ENCODE data around the gene SFMBT1.

SFMBT1 gene

DNA sequence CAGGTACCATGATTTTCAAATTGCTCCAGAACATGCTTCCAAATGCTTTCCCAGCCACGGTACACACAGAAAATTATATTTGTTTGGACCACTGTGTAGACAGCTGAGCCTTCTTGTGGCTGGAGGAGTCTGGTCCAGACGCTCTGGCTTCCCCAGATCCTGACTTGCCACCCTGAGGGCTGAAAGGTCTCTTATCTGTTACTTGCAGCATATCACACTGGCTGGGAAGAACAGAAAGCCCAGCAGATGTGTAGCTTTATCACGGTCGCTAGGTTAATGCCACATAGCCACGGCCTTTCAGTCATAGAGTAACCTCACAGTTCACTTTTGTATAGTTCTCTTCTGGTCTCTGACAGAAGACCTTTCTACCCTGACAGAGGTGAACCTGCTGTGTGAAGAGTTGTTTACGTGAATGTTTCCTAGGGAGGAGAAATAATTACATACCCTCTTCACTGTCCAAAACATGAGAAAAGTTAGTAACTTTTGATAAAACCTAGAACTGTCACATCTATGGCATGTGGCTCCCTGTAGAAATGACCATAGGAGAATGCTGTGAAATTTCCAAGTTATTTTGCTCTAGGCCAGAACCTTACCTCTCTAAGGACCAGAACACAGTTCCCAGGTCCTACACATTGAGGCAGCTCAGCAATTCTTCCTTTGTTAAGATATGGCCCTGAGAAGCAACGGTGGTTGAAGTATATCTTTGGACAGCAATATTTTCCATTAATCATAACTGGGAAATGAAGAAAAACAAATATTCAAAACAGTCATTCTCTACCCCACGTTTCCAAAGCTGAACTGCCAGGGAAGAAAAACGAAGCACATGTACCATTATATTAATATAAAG lies 132.8 kb downstream of the SFMBT1 start:
- no peak for TF ChIP-seq CTCF (IDR thresholded peaks at IDR 0.05; ENCODE audit: low read depth, low read length)
- Histone ChIP-seq H3K9me3 (no peaks in the 10 kb centered on the region), H3K27me3 (no peaks in the 10 kb centered on the region), H3K4me3 (ENCODE audit: low read depth, low read length) (no peak overlapping the region), H3K4me1 (no peaks in the 10 kb centered on the region), H3K36me3 (no peaks in the 10 kb centered on the region)
- DNase-seq, result peak; percentile 68

- TF ChIP-seq CTCF (IDR thresholded peaks at IDR 0.05; ENCODE audit: low read depth, low read length), result no peak
- Histone ChIP-seq H3K4me1 (no peaks in the 10 kb centered on the region), H3K4me3 (ENCODE audit: low read depth, low read length) (no peak overlapping the region), H3K27me3 (no peaks in the 10 kb centered on the region), H3K36me3 (no peaks in the 10 kb centered on the region), H3K9me3 (no peaks in the 10 kb centered on the region)
- no peak for DNase-seq
These were observed 135.1 kb downstream of the SFMBT1 start for GRCh38 chr3:52910823-52911222.

DNA sequence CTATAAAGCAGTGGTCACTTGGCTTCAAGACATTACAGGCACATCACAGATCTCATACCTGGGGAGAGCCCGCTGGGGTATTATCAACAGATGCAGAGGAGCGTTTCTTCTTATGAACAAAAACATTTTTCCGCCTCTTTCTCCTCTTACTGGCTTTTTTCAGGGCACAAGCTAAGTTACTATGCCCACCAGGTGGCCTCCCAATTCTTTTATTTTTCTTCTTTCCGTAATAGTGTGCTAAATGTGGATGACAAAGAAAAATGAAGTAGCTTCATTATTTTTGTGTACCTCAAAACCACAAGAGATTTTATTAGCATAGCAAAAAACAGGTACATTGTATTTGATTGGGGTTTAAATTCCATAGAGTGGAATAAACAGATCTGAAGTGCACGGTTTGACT lies 138.4 kb downstream of the SFMBT1 start:
- H3K9me3 ChIP-seq, result no peaks in the 10 kb centered on the region
- H3K4me1 ChIP-seq, result no peaks in the 10 kb centered on the region
- no peak for DNase-seq
- no peaks in the 10 kb centered on the region for H3K27me3 ChIP-seq
- no peaks in the 10 kb centered on the region for H3K36me3 ChIP-seq
- no peak for TF ChIP-seq CTCF (IDR thresholded peaks at IDR 0.05; ENCODE audit: low read depth, low read length)
- H3K4me3 ChIP-seq (ENCODE audit: low read depth, low read length), result no peak overlapping the region

DNA sequence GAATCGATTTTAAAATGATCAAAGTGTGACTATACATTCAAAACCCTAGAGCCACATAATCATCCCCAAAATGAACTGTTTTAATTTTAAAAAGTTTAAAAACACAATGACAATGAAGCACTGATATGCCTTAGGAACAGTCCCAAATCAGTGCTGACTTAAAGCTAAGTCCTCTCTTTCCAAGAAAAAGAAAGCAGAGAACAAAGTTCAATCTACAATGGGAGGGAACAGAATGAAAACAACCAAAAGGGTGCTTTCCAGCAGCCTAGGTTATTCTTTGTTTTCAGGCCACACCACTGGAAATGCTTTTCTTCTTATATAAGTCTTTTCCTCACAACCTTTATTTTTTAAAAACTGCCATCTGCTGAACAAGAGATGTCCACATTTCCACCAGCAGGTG lies 141.3 kb downstream of the SFMBT1 start:
- Histone ChIP-seq H3K4me3 (ENCODE audit: low read depth, low read length) (no peak overlapping the region), H3K4me1 (no peaks in the 10 kb centered on the region), H3K36me3 (no peaks in the 10 kb centered on the region), H3K9me3 (no peaks in the 10 kb centered on the region), H3K27me3 (no peaks in the 10 kb centered on the region)
- no peak for TF ChIP-seq CTCF (IDR thresholded peaks at IDR 0.05; ENCODE audit: low read depth, low read length)
- DNase-seq, result no peak

GRCh38 chr3:52904000-52904399 lies 141.9 kb downstream of the SFMBT1 start:
- no peaks in the 10 kb centered on the region for H3K36me3 ChIP-seq
- no peak for DNase-seq

More at GRCh38 chr3:52904000-52904399, 141.9 kb downstream of the SFMBT1 start:
- no peak for TF ChIP-seq CTCF (IDR thresholded peaks at IDR 0.05; ENCODE audit: low read depth, low read length)
- Histone ChIP-seq H3K4me3 (ENCODE audit: low read depth, low read length) (no peak overlapping the region), H3K4me1 (no peaks in the 10 kb centered on the region), H3K9me3 (no peaks in the 10 kb centered on the region), H3K27me3 (no peaks in the 10 kb centered on the region)
